Measurements from ENCODE around the gene MLKL.
"Not testable (repeated sequence)": the region's sequence is repeated elsewhere in the genome, so short reads cannot be mapped to it uniquely, and the experiment has no call there.

MLKL gene

GRCh38 chr16:74731853-74732477, 31.3 kb upstream of the MLKL start:
- DNase-seq = no peak

GRCh38 chr16:74729783-74730683, 29.4 kb upstream of the MLKL start:
- DNase-seq = no peak

- DNase-seq = no peak
Observed at GRCh38 chr16:74727903-74728302, 27.2 kb upstream of the MLKL start.

GRCh38 chr16:74726716-74727115, 26.1 kb upstream of the MLKL start:
- peak; percentile 70 for DNase-seq

- DNase-seq = no peak
Observed at GRCh38 chr16:74725651-74726455, 25.2 kb upstream of the MLKL start.

GRCh38 chr16:74724820-74725549, 24.3 kb upstream of the MLKL start:
- no peak for DNase-seq

- no peak for DNase-seq
Observed at GRCh38 chr16:74723256-74723655, 22.6 kb upstream of the MLKL start.

GRCh38 chr16:74722156-74722555, 21.5 kb upstream of the MLKL start:
- DNase-seq = not testable (repeated sequence)

- no peak for DNase-seq
Observed at GRCh38 chr16:74721716-74722115, 21.1 kb upstream of the MLKL start.

GRCh38 chr16:74720579-74720978, 19.9 kb upstream of the MLKL start:
- DNase-seq = no peak

- no peak for DNase-seq
Observed at GRCh38 chr16:74718741-74719610, 18.3 kb upstream of the MLKL start.

GRCh38 chr16:74718140-74718539, 17.5 kb upstream of the MLKL start:
- no peak for DNase-seq

GRCh38 chr16:74717367-74717766, 16.7 kb upstream of the MLKL start:
- no peak for DNase-seq

- no peak for DNase-seq
Observed at GRCh38 chr16:74716355-74716754, 15.7 kb upstream of the MLKL start.

- no peak for DNase-seq
Observed at GRCh38 chr16:74713876-74714275, 13.2 kb upstream of the MLKL start.

GRCh38 chr16:74713325-74713724, 12.7 kb upstream of the MLKL start:
- no peak for DNase-seq

GRCh38 chr16:74711938-74712337, 11.3 kb upstream of the MLKL start:
- DNase-seq = no peak

GRCh38 chr16:74710401-74710800, 9.7 kb upstream of the MLKL start:
- DNase-seq = no peak

- peak; percentile 77 for DNase-seq
Observed at GRCh38 chr16:74709441-74709877, 8.8 kb upstream of the MLKL start.

- DNase-seq = no peak
Observed at GRCh38 chr16:74700116-74700437, 585 bp downstream of the MLKL start.

GRCh38 chr16:74699666-74700065, 996 bp downstream of the MLKL start:
- no peak for DNase-seq

- DNase-seq = no peak
Observed at GRCh38 chr16:74698222-74698621, 2.4 kb downstream of the MLKL start.
